Aortic smooth muscle cell (primary cell): ENCODE data around the gene PLCD1. TPM values are rescaled to one million over a fixed set of nuclear protein-coding genes. Genes with fewer than 3 reads are reported as not detected.

ENCODE experiments used
- total RNA-seq: library from RNA; depleted of rRNA; stranded (reverse); fragments of >200 nt; gene quantifications from 2 replicates; pipeline ENCODE4 v1.2.3, GENCODE V29; 2014

PLCD1 gene
- total RNA-seq: 54.6 and 64.2 TPM in 2 replicates

GRCh38 chr3:38029400-38030125 lies at the start of gene PLCD1:
TSS of gene PLCD1 (minus strand) at chr3:38029642. CDS start at chr3:38029539, 103 bp downstream.

GRCh38 chr3:38039101-38039898 lies 9.9 kb upstream of the PLCD1 start, which contains the start of gene DLEC1:
TSS of gene DLEC1 (plus strand) at chr3:38039208. CDS start at chr3:38039226, 18 bp downstream.

GRCh38 chr3:37990527-37990926 lies 38.9 kb downstream of the PLCD1 start, which contains the start of gene VILL:
TSS of gene VILL (plus strand) at chr3:37990786. CDS start at chr3:37993673, 2,887 bp downstream.

Other genes starting within 250 kb of the PLCD1 start
- gene CTDSPL, start 167.8 kb downstream of the PLCD1 start, total RNA-seq: 21.9 and 22.4 TPM in 2 replicates
- 5.8 and 6.7 TPM in 2 replicates for gene VILL, start 38.9 kb downstream of the PLCD1 start, total RNA-seq
- 0.12 and 0.26 TPM in 2 replicates for gene DLEC1, start 9.6 kb upstream of the PLCD1 start, total RNA-seq
- 47.3 and 49.7 TPM in 2 replicates for gene ACAA1, start 107.5 kb upstream of the PLCD1 start, total RNA-seq
- gene MYD88, start 109.0 kb upstream of the PLCD1 start, total RNA-seq: 6.2 and 9.1 TPM in 2 replicates
- gene OXSR1, start 135.9 kb upstream of the PLCD1 start, total RNA-seq: 32.8 and 37.1 TPM in 2 replicates
- gene SLC22A13, start 236.2 kb upstream of the PLCD1 start, total RNA-seq: 0.13 and 0.31 TPM in 2 replicates